ENCODE results near the gene DPYSL4. TPM values are rescaled to one million over a fixed set of nuclear protein-coding genes. Genes with fewer than 3 reads are reported as not detected.

The DPYSL4 gene
- total RNA-seq, 1 experiment from 2014 or later: 26.3 TPM

DNA sequence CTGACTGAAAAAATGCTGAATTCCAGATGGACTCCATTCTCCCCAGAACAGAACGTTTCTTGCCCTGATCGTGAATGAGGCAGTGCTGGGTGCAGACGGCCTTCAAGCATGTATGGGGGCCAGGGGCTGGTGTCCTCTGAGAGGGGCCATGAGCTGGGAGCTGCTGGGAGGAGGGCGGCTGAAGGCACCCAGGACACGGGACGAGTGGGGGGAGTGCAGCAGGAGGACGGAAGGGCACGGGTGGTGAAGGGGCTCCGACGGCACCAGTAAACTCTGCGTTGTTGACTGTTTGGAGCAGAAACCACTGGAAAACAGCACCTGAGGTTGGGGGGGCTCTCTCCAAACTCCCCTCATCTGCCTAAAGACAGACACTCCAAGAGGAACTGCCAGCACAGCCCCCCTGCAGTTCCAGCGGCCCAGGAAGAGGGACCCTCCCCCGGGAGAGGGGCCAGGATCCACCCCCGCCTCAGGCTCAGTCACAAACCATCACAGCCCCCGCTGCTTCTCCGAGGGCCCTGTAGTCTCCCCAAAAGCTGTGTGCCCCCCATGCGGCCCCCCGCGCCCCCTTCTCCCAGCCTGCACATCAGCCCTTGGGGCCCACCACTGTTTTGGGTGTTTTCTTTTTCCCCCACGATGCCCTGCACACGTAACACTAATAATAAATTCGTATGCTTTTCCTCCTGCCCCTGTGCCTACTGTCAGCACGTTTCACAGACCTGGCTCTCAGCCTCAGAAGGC, 55.5 kb downstream of the DPYSL4 start:
- Histone ChIP-seq H3K23me2 (ENCODE audit: insufficient read length, low read depth, low read length, poor library complexity, severe bottlenecking) (no peaks in the 10 kb centered on the region), H2AFZ (ENCODE audit: low read length) (no peak overlapping the region), H2BK5ac (ENCODE audit: insufficient read length, low read length) (no peak overlapping the region), H3K9me3 (ENCODE audit: control insufficient read depth, low read depth, low read length) (no peaks in the 10 kb centered on the region), H4K91ac (ENCODE audit: insufficient read length, low read depth, low read length) (no peak overlapping the region), H3T11ph (ENCODE audit: low read length) (no peak overlapping the region), H3K27me3 (ENCODE audit: insufficient read depth, low read length) (no peaks in the 10 kb centered on the region), H2AK5ac (ENCODE audit: insufficient read length, low read length) (no peak overlapping the region), H3K79me1 (ENCODE audit: insufficient read depth, low read depth, low read length, poor library complexity, severe bottlenecking) (no peaks in the 10 kb centered on the region), H2BK20ac (ENCODE audit: low read depth, low read length, poor library complexity, severe bottlenecking) (no peak overlapping the region), H3K4me2 (ENCODE audit: insufficient read depth, insufficient read length, low read length) (no peak overlapping the region), H4K20me1 (ENCODE audit: control insufficient read depth, insufficient read depth, insufficient read length) (no peaks in the 10 kb centered on the region), H2BK12ac (ENCODE audit: insufficient read length, low read depth, low read length) (no peak overlapping the region), H2BK120ac (ENCODE audit: low read depth, low read length, poor library complexity, severe bottlenecking) (no peak overlapping the region), H2BK15ac (ENCODE audit: low read depth, low read length) (no peak overlapping the region), H3K4ac (ENCODE audit: low read depth, low read length) (no peak overlapping the region), H3K27ac (ENCODE audit: insufficient read length, low read depth, low read length) (no peak overlapping the region), H3K4me1 (ENCODE audit: insufficient read depth, low read length) (no peaks in the 10 kb centered on the region), H3K79me2 (ENCODE audit: insufficient read depth, low read length) (no peaks in the 10 kb centered on the region), H3K14ac (ENCODE audit: insufficient read depth, low read length) (no peak overlapping the region; the same call in 1 of the 2 replicates), H3K18ac (ENCODE audit: insufficient read length, low read depth, low read length) (no peak overlapping the region), H3K9ac (ENCODE audit: extremely low read depth, insufficient read length, low read length) (no peak overlapping the region), H4K5ac (ENCODE audit: insufficient read length, low read depth, low read length) (no peak overlapping the region), H3K56ac (ENCODE audit: insufficient read length, low read depth, low read length) (no peak overlapping the region), H4K8ac (replicated peaks; ENCODE audit: insufficient read length, low read depth, low read length) (no peak overlapping the region), H3K23ac (ENCODE audit: insufficient read length, low read depth, low read length) (no peak overlapping the region)
- Mint-ChIP-seq H3K4me1 (peaks cover 10 to 22% of the 10 kb centered on the region in 2 experiments), H3K4me3 (no peak overlapping the region), H3K27me3 (ENCODE audit: low read depth) (no peaks in the 10 kb centered on the region; the same call in 1 of the 2 replicates), H3K9me3 (no peaks in the 10 kb centered on the region; a peak in 1 of 5 replicates), H3K27ac (no peak overlapping the region; a peak in 1 of 7 replicates), H3K36me3 (ENCODE audit: insufficient read depth in 1 of 3, low read depth in 3 of 3) (no peaks in the 10 kb centered on the region)
- TF ChIP-seq, protein P1, sequence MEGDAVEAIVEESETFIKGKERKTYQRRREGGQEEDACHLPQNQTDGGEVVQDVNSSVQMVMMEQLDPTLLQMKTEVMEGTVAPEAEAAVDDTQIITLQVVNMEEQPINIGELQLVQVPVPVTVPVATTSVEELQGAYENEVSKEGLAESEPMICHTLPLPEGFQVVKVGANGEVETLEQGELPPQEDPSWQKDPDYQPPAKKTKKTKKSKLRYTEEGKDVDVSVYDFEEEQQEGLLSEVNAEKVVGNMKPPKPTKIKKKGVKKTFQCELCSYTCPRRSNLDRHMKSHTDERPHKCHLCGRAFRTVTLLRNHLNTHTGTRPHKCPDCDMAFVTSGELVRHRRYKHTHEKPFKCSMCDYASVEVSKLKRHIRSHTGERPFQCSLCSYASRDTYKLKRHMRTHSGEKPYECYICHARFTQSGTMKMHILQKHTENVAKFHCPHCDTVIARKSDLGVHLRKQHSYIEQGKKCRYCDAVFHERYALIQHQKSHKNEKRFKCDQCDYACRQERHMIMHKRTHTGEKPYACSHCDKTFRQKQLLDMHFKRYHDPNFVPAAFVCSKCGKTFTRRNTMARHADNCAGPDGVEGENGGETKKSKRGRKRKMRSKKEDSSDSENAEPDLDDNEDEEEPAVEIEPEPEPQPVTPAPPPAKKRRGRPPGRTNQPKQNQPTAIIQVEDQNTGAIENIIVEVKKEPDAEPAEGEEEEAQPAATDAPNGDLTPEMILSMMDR (conservative IDR thresholded peaks at IDR 0.05): no peak
- no CpG with 5 or more reads among the region's 23 CpGs for WGBS (ENCODE audit: extremely low coverage, insufficient read length, low lambda C conversion rate)
- DNase-seq: no peak

All from H9 (cell line).